Right atrium auricular region (tissue), 2 donors: ENCODE measurements around the gene ITGA8. TPM values are rescaled to one million over a fixed set of nuclear protein-coding genes. Genes with fewer than 3 reads are reported as not detected.
"Not testable (repeated sequence)": the region's sequence is repeated elsewhere in the genome, so short reads cannot be mapped to it uniquely, and the experiment has no call there.

Source experiments
- DNase-seq: peaks from one replicate; pipeline ENCODE4 v3.0.0-alpha.2; 2019; ENCODE audit warnings: low spot score
- H3K27ac ChIP-seq, 2 donors: fragments of 200-600 bp; sonication (generic); 1 replicate in 1 of 2; 2 replicates in 1 of 2; pipeline ENCODE4 v1.5.1; 2016 to 2019
- H3K27me3 ChIP-seq, 2 donors: fragments of 200-600 bp; sonication (generic); one replicate each; pipeline versions ENCODE4 v1.5.1 to v1.6.0; 2017 to 2019
- H3K36me3 ChIP-seq: fragments of 200-600 bp; sonication (generic); one replicate; pipeline ENCODE4 v1.5.1; 2016
- H3K4me1 ChIP-seq, 2 donors: fragments of 200-600 bp; sonication (generic); one replicate each; pipeline versions ENCODE4 v1.5.1 to v1.6.0; 2017 to 2019
- H3K4me3 ChIP-seq, 2 donors: fragments of 200-600 bp; sonication (generic); 1 replicate in 1 of 2; 2 replicates in 1 of 2; pipeline ENCODE4 v1.5.1; 2017 to 2019; ENCODE audit warnings: mild to moderate bottlenecking in 1 of 2, moderate library complexity in 1 of 2
- H3K9me3 ChIP-seq, 2 donors: fragments of 200-600 bp; sonication (generic); one replicate each; pipeline ENCODE4 v1.5.1; 2019
- CTCF ChIP-seq, 2 donors: fragments of 200-600 bp; sonication (generic); IDR thresholded peaks; one replicate each; pipeline ENCODE4 v1.5.1; 2019; ENCODE audit warnings: antibody characterized with exemption in 2 of 2
- total RNA-seq, 2 donors: library from RNA; depleted of rRNA; stranded (reverse); fragments of >200 nt; gene quantifications; one replicate each; pipeline ENCODE4 v1.1.0, GENCODE V29; 2016

The ITGA8 gene
- total RNA-seq, 2 donors from 2014 or later, result 4.9 to 6.4 TPM

DNA sequence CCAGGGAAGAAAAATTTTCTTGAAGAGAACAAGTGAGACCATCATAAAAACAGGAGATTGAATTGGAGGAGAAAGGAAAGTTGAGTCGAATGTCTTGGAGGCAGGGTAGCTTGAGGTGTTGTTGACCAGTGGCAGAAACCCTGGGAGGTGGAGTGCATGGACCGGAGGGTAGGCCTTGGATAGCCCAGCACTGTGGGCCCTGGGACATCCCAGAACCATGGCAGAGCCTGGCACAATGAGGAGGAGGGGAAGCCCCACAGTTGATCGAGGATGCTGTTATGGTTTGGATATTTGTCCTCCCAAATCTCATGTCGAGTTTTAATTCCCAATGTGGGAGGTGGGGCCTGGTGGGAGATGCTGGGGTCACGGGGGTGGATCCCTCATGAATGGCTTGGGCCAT is 157.1 kb downstream of the ITGA8 start:
- no peaks in the 10 kb centered on the region for H3K4me1 ChIP-seq
- no peak for DNase-seq
- no peaks in the 10 kb centered on the region for H3K9me3 ChIP-seq
- TF ChIP-seq CTCF (IDR thresholded peaks at IDR 0.05), result no peak
- H3K4me3 ChIP-seq, result no peak overlapping the region
- no peaks in the 10 kb centered on the region for H3K36me3 ChIP-seq
- H3K27ac ChIP-seq, result no peak overlapping the region
- no peaks in the 10 kb centered on the region for H3K27me3 ChIP-seq

DNA sequence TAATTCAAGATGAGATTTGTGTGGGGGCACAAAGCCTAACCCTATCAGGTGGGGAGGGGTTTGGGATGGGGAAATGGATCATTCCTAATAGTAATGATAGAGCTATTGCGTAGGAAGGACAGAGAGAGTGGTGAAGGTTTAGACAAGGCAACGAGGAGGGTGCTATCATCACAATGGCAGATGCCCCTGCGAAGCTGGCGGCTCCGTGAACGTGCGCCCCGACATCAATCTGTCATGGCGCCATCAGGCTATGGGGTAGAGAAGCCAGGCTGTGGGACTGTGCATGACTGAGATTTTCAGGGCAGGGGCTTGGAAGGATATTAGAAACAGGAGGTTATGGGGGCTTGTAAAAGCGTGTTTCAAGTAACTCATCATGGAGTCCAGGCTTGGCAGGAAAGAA is 157.6 kb downstream of the ITGA8 start:
- Histone ChIP-seq H3K9me3 (no peaks in the 10 kb centered on the region), H3K36me3 (no peaks in the 10 kb centered on the region), H3K27ac (no peak overlapping the region), H3K4me3 (no peak overlapping the region), H3K4me1 (no peaks in the 10 kb centered on the region), H3K27me3 (no peaks in the 10 kb centered on the region)
- no peak for DNase-seq
- no peak for TF ChIP-seq CTCF (IDR thresholded peaks at IDR 0.05)

- Histone ChIP-seq H3K36me3 (no peaks in the 10 kb centered on the region), H3K27me3 (no peaks in the 10 kb centered on the region), H3K4me3 (no peak overlapping the region), H3K4me1 (no peaks in the 10 kb centered on the region), H3K27ac (no peak overlapping the region), H3K9me3 (no peaks in the 10 kb centered on the region)
- DNase-seq, result no peak
- TF ChIP-seq CTCF (IDR thresholded peaks at IDR 0.05), result no peak
Measured at GRCh38 chr10:15558136-15558535, 161.6 kb downstream of the ITGA8 start.

GRCh38 chr10:15557168-15557567 is 162.6 kb downstream of the ITGA8 start:
- H3K36me3 ChIP-seq, H3K4me1 ChIP-seq, H3K27ac ChIP-seq, H3K9me3 ChIP-seq, H3K4me3 ChIP-seq, DNase-seq, H3K27me3 ChIP-seq: not testable (repeated sequence)

GRCh38 chr10:15550950-15551349 is 168.8 kb downstream of the ITGA8 start:
- no peaks in the 10 kb centered on the region for H3K4me1 ChIP-seq
- no peaks in the 10 kb centered on the region for H3K9me3 ChIP-seq
- no peak overlapping the region for H3K27ac ChIP-seq
- no peak overlapping the region for H3K4me3 ChIP-seq
- TF ChIP-seq CTCF (IDR thresholded peaks at IDR 0.05), result no peak
- no peak for DNase-seq
- H3K27me3 ChIP-seq, result no peaks in the 10 kb centered on the region
- H3K36me3 ChIP-seq, result no peaks in the 10 kb centered on the region

DNA sequence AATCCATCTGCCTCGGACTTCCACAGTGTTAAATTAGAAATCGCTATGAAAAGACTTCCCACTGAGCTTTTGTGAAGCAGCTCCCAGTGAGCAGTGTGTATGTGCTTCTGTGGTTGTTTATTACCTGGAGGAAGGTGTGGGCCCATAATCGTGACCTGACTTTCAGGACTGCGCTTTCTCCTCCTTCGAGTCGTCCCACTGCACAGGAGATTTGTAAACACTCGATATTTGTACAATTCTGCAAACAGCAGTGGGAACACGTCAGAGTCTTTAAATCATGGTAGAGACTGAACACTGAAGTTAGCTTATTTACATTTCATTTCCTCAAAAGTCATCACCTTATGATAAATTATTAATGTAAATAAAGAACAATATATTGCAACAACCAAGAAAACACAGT is 171.4 kb downstream of the ITGA8 start:
- Histone ChIP-seq H3K27me3 (no peaks in the 10 kb centered on the region), H3K27ac (no peak overlapping the region), H3K4me1 (no peaks in the 10 kb centered on the region), H3K4me3 (no peak overlapping the region), H3K9me3 (peaks cover 0 to 10% of the 10 kb centered on the region in 2 donors), H3K36me3 (no peaks in the 10 kb centered on the region)
- TF ChIP-seq CTCF (IDR thresholded peaks at IDR 0.05), result no peak
- DNase-seq, result no peak
